Hepatocyte (in vitro differentiated cells): ENCODE data around the gene LMOD1. TPM values are rescaled to one million over a fixed set of nuclear protein-coding genes. Genes with fewer than 3 reads are reported as not detected.
A peak's percentile ranks its signal among the peaks of the same experiment; 100 is the strongest.
"Not testable (repeated sequence)": the region's sequence is repeated elsewhere in the genome, so short reads cannot be mapped to it uniquely, and the experiment has no call there.

ENCODE experiments used
- DNase-seq: peaks from one replicate; pipeline ENCODE4 v3.0.0-alpha.2; 2016; ENCODE audit warnings: low spot score
- H2AFZ ChIP-seq: fragments of 200-600 bp; sonication (generic); 2 replicates; pipeline ENCODE4 v1.6.0; 2016; ENCODE audit warnings: antibody characterized with exemption, mild to moderate bottlenecking
- H3K27ac ChIP-seq: fragments of 200-600 bp; sonication (generic); 2 replicates; pipeline ENCODE4 v1.5.1; 2016; ENCODE audit warnings: mild to moderate bottlenecking
- H3K27me3 ChIP-seq: fragments of 200-600 bp; sonication (generic); 2 replicates; pipeline ENCODE4 v1.6.1; 2016
- H3K36me3 ChIP-seq: fragments of 200-600 bp; sonication (generic); replicated peaks from 2 replicates; pipeline ENCODE4 v1.5.1; 2016; ENCODE audit warnings: low read depth; ENCODE audit not compliant: insufficient read depth
- H3K4me1 ChIP-seq: fragments of 200-600 bp; sonication (generic); 2 replicates; pipeline ENCODE4 v1.5.1; 2016; ENCODE audit warnings: mild to moderate bottlenecking, moderate library complexity; ENCODE audit not compliant: insufficient read depth
- H3K4me2 ChIP-seq: fragments of 200-600 bp; sonication (generic); 2 replicates; pipeline ENCODE4 v1.6.0; 2016
- H3K4me3 ChIP-seq: fragments of 200-600 bp; sonication (generic); 2 replicates; pipeline ENCODE4 v1.5.1; 2016; ENCODE audit warnings: mild to moderate bottlenecking
- H3K79me2 ChIP-seq: fragments of 200-600 bp; sonication (generic); 2 replicates; pipeline ENCODE4 v1.6.0; 2017; ENCODE audit warnings: mild to moderate bottlenecking
- H3K9me2 ChIP-seq: fragments of 200-600 bp; sonication (generic); replicated peaks from 2 replicates; pipeline ENCODE4 v1.6.0; 2017; ENCODE audit warnings: mild to moderate bottlenecking; ENCODE audit not compliant: insufficient read depth
- H3K9me3 ChIP-seq: fragments of 200-600 bp; sonication (generic); 2 replicates; pipeline ENCODE4 v1.5.1; 2016; ENCODE audit warnings: low read depth, mild to moderate bottlenecking
- H4K20me1 ChIP-seq: fragments of 200-600 bp; sonication (generic); 2 replicates; pipeline ENCODE4 v1.6.0; 2016; ENCODE audit warnings: mild to moderate bottlenecking; ENCODE audit not compliant: insufficient read depth, poor library complexity, severe bottlenecking
- CTCF ChIP-seq: fragments of 200-600 bp; sonication (generic); IDR thresholded peaks from 2 replicates; pipeline ENCODE4 v1.5.1; 2016; ENCODE audit warnings: antibody characterized with exemption, mild to moderate bottlenecking; ENCODE audit not compliant: poor library complexity
- EZH2 ChIP-seq: fragments of 200-600 bp; sonication (generic); IDR thresholded peaks from 2 replicates; pipeline ENCODE4 v1.6.1; 2016; ENCODE audit warnings: antibody characterized with exemption, mild to moderate bottlenecking, borderline replicate concordance
- EZH2phosphoT487 ChIP-seq: fragments of 200-600 bp; sonication (generic); IDR thresholded peaks from one replicate; pipeline ENCODE4 v1.6.1; 2018; ENCODE audit warnings: antibody characterized with exemption, mild to moderate bottlenecking, low read depth, moderate library complexity; ENCODE audit not compliant: unreplicated experiment, severe bottlenecking
- WGBS: methylation state at CpG from one replicate; pipeline ENCODE4 v1.1.6; 2016; ENCODE audit warnings: low lambda C conversion rate; ENCODE audit errors: missing lambda C conversion rate; 5-methylcytosine and 5-hydroxymethylcytosine counted together
- polyA plus RNA-seq: library from polyadenylated mRNA; unstranded; fragments of >200 nt; fragmentation: Nextera tagmentation; extraction: Ambion mirVana; gene quantifications from 2 replicates; pipeline ENCODE4 v1.2.1, GENCODE V29; 2016
- total RNA-seq: library from RNA; depleted of rRNA; stranded (reverse); fragments of >200 nt; gene quantifications from 2 replicates; pipeline ENCODE4 v1.2.3, GENCODE V29; 2014

Gene LMOD1
- total and polyA plus RNA-seq, 2 experiments from 2014 or later, result 6.4 to 8.7 TPM

GRCh38 chr1:201905234-201905890 lies 41.0 kb downstream of the LMOD1 start:
- Histone ChIP-seq H2AFZ (no peak overlapping the region), H3K79me2 (no peaks in the 10 kb centered on the region), H3K9me3 (no peaks in the 10 kb centered on the region), H3K4me2 (peak overlapping the region; percentile 16), H3K36me3 (no peaks in the 10 kb centered on the region), H3K9me2 (no peaks in the 10 kb centered on the region), H3K4me1 (peaks cover 19% of the 10 kb centered on the region), H3K27ac (peak overlapping the region; percentile 78), H3K27me3 (no peaks in the 10 kb centered on the region), H4K20me1 (no peaks in the 10 kb centered on the region), H3K4me3 (no peak overlapping the region)
- no peak for TF ChIP-seq CTCF
- no peak for TF ChIP-seq EZH2phosphoT487
- no peak for TF ChIP-seq EZH2
- WGBS, result 88% methylated on average over 6 of the region's 6 CpGs
- no peak for DNase-seq

- Histone ChIP-seq H3K4me2 (peak overlapping the region; percentile 16), H3K4me3 (no peak overlapping the region), H4K20me1 (no peaks in the 10 kb centered on the region), H3K27me3 (no peaks in the 10 kb centered on the region), H3K4me1 (peaks cover 19% of the 10 kb centered on the region), H3K79me2 (no peaks in the 10 kb centered on the region), H3K9me3 (no peaks in the 10 kb centered on the region), H3K9me2 (no peaks in the 10 kb centered on the region), H2AFZ (no peak overlapping the region), H3K36me3 (no peaks in the 10 kb centered on the region), H3K27ac (peak overlapping the region; percentile 78)
- WGBS, result 33% methylated on average over 6 of the region's 6 CpGs
- TF ChIP-seq EZH2phosphoT487 (no peak), CTCF (no peak), EZH2 (no peak)
- DNase-seq, result peak; percentile 50
Observed at GRCh38 chr1:201904579-201904978, 41.8 kb downstream of the LMOD1 start.

- TF ChIP-seq EZH2 (no peak), EZH2phosphoT487 (no peak)
- WGBS, result 85% methylated on average over 5 of the region's 5 CpGs
- H3K4me2 ChIP-seq, result no peak overlapping the region
Observed at GRCh38 chr1:201903135-201903534, 43.2 kb downstream of the LMOD1 start.

GRCh38 chr1:201902198-201902597 lies 44.1 kb downstream of the LMOD1 start:
- Histone ChIP-seq H3K4me2 (no peak overlapping the region), H3K4me3 (no peak overlapping the region), H3K27me3 (no peaks in the 10 kb centered on the region), H3K36me3 (no peaks in the 10 kb centered on the region), H4K20me1 (no peaks in the 10 kb centered on the region), H3K4me1 (peaks cover 19% of the 10 kb centered on the region), H2AFZ (no peak overlapping the region), H3K9me3 (no peaks in the 10 kb centered on the region), H3K79me2 (no peaks in the 10 kb centered on the region), H3K9me2 (no peaks in the 10 kb centered on the region), H3K27ac (no peak overlapping the region)
- no peak for DNase-seq
- 97% methylated on average over 3 of the region's 3 CpGs for WGBS
- TF ChIP-seq EZH2, result no peak
- no peak for TF ChIP-seq EZH2phosphoT487
- TF ChIP-seq CTCF, result no peak

More at GRCh38 chr1:201903135-201903534, 43.2 kb downstream of the LMOD1 start:
- DNase-seq, result peak; percentile 28
- Histone ChIP-seq H3K79me2 (no peaks in the 10 kb centered on the region), H3K27me3 (no peaks in the 10 kb centered on the region), H4K20me1 (no peaks in the 10 kb centered on the region), H3K36me3 (no peaks in the 10 kb centered on the region), H3K9me3 (no peaks in the 10 kb centered on the region), H3K27ac (no peak overlapping the region), H3K9me2 (no peaks in the 10 kb centered on the region), H3K4me3 (no peak overlapping the region), H2AFZ (no peak overlapping the region), H3K4me1 (peaks cover 19% of the 10 kb centered on the region)

- not testable (repeated sequence) for H3K79me2 ChIP-seq, H2AFZ ChIP-seq, H3K4me2 ChIP-seq, H4K20me1 ChIP-seq, DNase-seq, H3K27ac ChIP-seq, H3K4me3 ChIP-seq, H3K36me3 ChIP-seq, H3K27me3 ChIP-seq, H3K9me3 ChIP-seq, H3K9me2 ChIP-seq
- peaks cover 19% of the 10 kb centered on the region for H3K4me1 ChIP-seq
- WGBS, result 93% methylated on average over 6 of the region's 6 CpGs
Observed at GRCh38 chr1:201901036-201901435, 45.3 kb downstream of the LMOD1 start.
